Measurements from ENCODE around the gene SURF6.

The SURF6 gene

DNA sequence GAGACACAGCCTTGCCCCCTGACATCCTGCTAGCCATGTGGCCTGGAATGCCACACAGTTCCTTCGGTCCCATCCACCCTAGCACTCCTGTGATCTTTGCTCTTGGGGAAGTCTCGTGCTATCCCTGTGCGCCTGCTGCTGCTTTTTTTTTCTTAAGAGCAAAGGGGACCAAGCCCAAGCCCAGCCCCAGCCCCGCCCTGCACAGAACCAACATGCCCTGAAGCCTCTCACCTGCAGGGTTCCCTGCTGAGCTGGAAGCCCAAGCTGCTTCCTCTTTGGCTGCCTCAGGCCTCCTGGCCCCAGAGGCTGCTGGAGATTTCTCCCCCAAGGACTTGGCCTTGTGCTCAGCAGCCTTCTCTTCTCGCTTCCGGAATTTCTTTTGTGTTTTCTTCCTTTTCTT, 1.8 kb downstream of the SURF6 start:
- TF ChIP-seq, protein P1, sequence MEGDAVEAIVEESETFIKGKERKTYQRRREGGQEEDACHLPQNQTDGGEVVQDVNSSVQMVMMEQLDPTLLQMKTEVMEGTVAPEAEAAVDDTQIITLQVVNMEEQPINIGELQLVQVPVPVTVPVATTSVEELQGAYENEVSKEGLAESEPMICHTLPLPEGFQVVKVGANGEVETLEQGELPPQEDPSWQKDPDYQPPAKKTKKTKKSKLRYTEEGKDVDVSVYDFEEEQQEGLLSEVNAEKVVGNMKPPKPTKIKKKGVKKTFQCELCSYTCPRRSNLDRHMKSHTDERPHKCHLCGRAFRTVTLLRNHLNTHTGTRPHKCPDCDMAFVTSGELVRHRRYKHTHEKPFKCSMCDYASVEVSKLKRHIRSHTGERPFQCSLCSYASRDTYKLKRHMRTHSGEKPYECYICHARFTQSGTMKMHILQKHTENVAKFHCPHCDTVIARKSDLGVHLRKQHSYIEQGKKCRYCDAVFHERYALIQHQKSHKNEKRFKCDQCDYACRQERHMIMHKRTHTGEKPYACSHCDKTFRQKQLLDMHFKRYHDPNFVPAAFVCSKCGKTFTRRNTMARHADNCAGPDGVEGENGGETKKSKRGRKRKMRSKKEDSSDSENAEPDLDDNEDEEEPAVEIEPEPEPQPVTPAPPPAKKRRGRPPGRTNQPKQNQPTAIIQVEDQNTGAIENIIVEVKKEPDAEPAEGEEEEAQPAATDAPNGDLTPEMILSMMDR (IDR thresholded peaks at IDR 0.05; ENCODE audit: low read depth, low read length) = no peak
- no peak overlapping the region for H3K4me3 ChIP-seq (ENCODE audit: low read depth, low read length)
- in situ Hi-C loops (cut with HindIII; ENCODE audit: low sequenced_read_pairs) = no loop called here
- DNase-seq (ENCODE audit: low read depth, low spot score) = no peak

DNA sequence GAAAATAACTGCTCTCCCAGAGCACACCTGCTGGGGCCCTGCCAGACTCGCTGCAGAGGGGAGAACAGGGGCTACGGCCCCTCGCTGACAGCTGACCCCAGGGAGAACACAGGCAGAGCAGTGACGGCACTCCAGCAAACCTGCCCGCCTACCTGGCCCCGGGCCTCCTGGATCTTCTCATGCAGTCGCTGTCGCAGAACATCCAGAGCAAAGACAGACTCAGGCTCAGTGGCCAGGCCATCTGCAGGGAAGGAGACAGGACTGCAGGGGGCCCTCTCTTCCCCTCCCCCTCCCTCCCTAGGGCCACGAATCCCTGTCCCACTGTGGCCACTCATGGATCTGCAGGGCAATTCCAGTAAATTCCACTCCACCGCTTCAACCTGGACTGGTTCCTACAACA, 2.4 kb downstream of the SURF6 start:
- TF ChIP-seq, protein P1 (IDR thresholded peaks at IDR 0.05; ENCODE audit: low read depth, low read length) = no peak
- DNase-seq (ENCODE audit: low read depth, low spot score) = no peak
- in situ Hi-C loops (cut with HindIII; ENCODE audit: low sequenced_read_pairs) = no loop called here
- H3K4me3 ChIP-seq (ENCODE audit: low read depth, low read length) = no peak overlapping the region

GRCh38 chr9:133333011-133333410, 3.0 kb downstream of the SURF6 start:
- DNase-seq (ENCODE audit: low read depth, low spot score) = no peak
- no peak overlapping the region for H3K4me3 ChIP-seq (ENCODE audit: low read depth, low read length)
- TF ChIP-seq, protein P1 (IDR thresholded peaks at IDR 0.05; ENCODE audit: low read depth, low read length) = no peak
- in situ Hi-C loops (cut with HindIII; ENCODE audit: low sequenced_read_pairs) = no loop called here

- no peak for DNase-seq (ENCODE audit: low read depth, low spot score)
- TF ChIP-seq, protein P1 (IDR thresholded peaks at IDR 0.05; ENCODE audit: low read depth, low read length) = no peak
- in situ Hi-C loops (cut with HindIII; ENCODE audit: low sequenced_read_pairs) = no loop called here
- no peak overlapping the region for H3K4me3 ChIP-seq (ENCODE audit: low read depth, low read length)
These were observed 3.6 kb downstream of the SURF6 start for GRCh38 chr9:133332381-133332730.

DNA sequence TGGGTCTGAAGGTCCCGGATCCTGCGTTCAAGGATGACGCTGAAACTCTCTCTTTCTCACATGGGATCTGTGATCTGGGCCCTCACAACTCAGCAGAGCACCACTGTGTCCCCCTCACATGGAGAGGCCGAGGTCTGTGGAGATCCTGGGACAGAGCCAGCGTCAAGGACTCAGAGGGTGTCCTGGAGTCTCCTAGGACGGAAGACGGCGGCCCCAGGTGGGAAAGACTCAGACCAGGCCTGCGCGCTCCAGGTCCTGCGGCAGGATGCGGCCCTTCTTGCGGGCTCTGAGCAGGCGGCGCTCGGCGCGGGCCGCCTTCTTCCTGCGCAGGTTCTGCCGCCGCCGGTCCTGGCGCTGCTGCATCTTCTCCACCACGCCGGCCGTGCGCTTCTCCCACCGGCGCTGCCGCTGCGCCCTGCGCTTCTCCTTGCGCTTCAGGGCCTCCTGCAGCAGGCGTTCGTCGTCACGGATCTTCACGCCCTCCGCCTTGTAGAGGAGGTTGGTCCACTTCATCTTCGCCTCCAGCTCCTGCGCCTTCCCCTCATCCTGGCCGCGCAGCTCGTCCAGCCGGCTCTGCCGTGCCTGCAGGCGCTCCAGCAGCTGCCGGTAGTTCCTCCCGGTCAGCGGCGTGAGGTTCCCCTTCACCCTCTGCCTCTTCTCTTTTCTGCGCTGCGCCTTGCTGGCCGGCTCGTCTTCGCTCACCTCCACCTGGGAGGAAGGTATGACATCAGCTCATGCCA, 4.2 kb downstream of the SURF6 start:
- TF ChIP-seq, protein P1 (IDR thresholded peaks at IDR 0.05; ENCODE audit: low read depth, low read length) = no peak
- no peak for DNase-seq (ENCODE audit: low read depth, low spot score)
- in situ Hi-C loops (cut with HindIII; ENCODE audit: low sequenced_read_pairs) = no loop called here
- H3K4me3 ChIP-seq (ENCODE audit: low read depth, low read length) = no peak overlapping the region

- TF ChIP-seq, protein P1 (IDR thresholded peaks at IDR 0.05; ENCODE audit: low read depth, low read length) = no peak
- no peak for DNase-seq (ENCODE audit: low read depth, low spot score)
- in situ Hi-C loops (cut with HindIII; ENCODE audit: low sequenced_read_pairs) = no loop called here
- no peak overlapping the region for H3K4me3 ChIP-seq (ENCODE audit: low read depth, low read length)
These were observed 4.8 kb downstream of the SURF6 start for GRCh38 chr9:133331221-133331620.

Data from astrocyte of the spinal cord (primary cell).